Measurements from ENCODE around the gene FRMD5.
A peak's percentile ranks its signal among the peaks of the same experiment; 100 is the strongest.

Gene FRMD5

GRCh38 chr15:43919540-43920253 lies 275.4 kb downstream of the FRMD5 start:
- no peak for DNase-seq

- no peak for DNase-seq
Observed at GRCh38 chr15:43918717-43919116, 276.4 kb downstream of the FRMD5 start.

GRCh38 chr15:43916326-43916660 lies 278.8 kb downstream of the FRMD5 start:
- DNase-seq = no peak

- DNase-seq = no peak
Observed at GRCh38 chr15:43915631-43916325, 279.3 kb downstream of the FRMD5 start.

GRCh38 chr15:43913941-43914340 lies 281.1 kb downstream of the FRMD5 start:
- DNase-seq = no peak

GRCh38 chr15:43913026-43913780 lies 281.9 kb downstream of the FRMD5 start:
- no peak for DNase-seq

- DNase-seq = no peak
Observed at GRCh38 chr15:43912208-43912607, 282.9 kb downstream of the FRMD5 start.

- no peak for DNase-seq
Observed at GRCh38 chr15:43911235-43911781, 283.8 kb downstream of the FRMD5 start.

- DNase-seq = no peak
Observed at GRCh38 chr15:43908516-43909050, 286.5 kb downstream of the FRMD5 start.

GRCh38 chr15:43905755-43906154 lies 289.3 kb downstream of the FRMD5 start:
- no peak for DNase-seq

GRCh38 chr15:43903864-43904290 lies 291.2 kb downstream of the FRMD5 start:
- peak; percentile 20 for DNase-seq

- DNase-seq = no peak
Observed at GRCh38 chr15:43901495-43901894, 293.6 kb downstream of the FRMD5 start.

- DNase-seq = no peak
Observed at GRCh38 chr15:43900996-43901395, 294.1 kb downstream of the FRMD5 start.

- DNase-seq = no peak
Observed at GRCh38 chr15:43899928-43900327, 295.1 kb downstream of the FRMD5 start.

- DNase-seq = no peak
Observed at GRCh38 chr15:43898891-43899290, 296.2 kb downstream of the FRMD5 start.

- DNase-seq = no peak
Observed at GRCh38 chr15:43896543-43896942, 298.5 kb downstream of the FRMD5 start.

GRCh38 chr15:43895586-43895985 lies 299.5 kb downstream of the FRMD5 start:
- DNase-seq = no peak

GRCh38 chr15:43893956-43894355 lies 301.1 kb downstream of the FRMD5 start:
- DNase-seq = no peak

- DNase-seq = no peak
Observed at GRCh38 chr15:43889042-43889441, 306.0 kb downstream of the FRMD5 start.

- DNase-seq = no peak
Observed at GRCh38 chr15:43887901-43888300, 307.2 kb downstream of the FRMD5 start.

GRCh38 chr15:43886558-43886957 lies 308.5 kb downstream of the FRMD5 start:
- DNase-seq = no peak

- no peak for DNase-seq
Observed at GRCh38 chr15:43883571-43883970, 311.5 kb downstream of the FRMD5 start.

- no peak for DNase-seq
Observed at GRCh38 chr15:43881944-43882343, 313.1 kb downstream of the FRMD5 start.

Data from CD4-positive, alpha-beta T cell treated with Interleukin-15 for 1 hour (primary cell).